Urinary bladder (tissue), 4 donors: ENCODE results near the gene QSOX2. TPM values are rescaled to one million over a fixed set of nuclear protein-coding genes. Genes with fewer than 3 reads are reported as not detected.
"Not testable (repeated sequence)": the region's sequence is repeated elsewhere in the genome, so short reads cannot be mapped to it uniquely, and the experiment has no call there.

Experiments used
- DNase-seq: peaks from one replicate; pipeline ENCODE4 v3.0.0-alpha.2; 2015; ENCODE audit errors: extremely low spot score
- H3K27ac ChIP-seq: one replicate; pipeline ENCODE4 v1.5.1; 2013; ENCODE audit warnings: low read depth, mild to moderate bottlenecking, moderate library complexity
- H3K36me3 ChIP-seq: one replicate; pipeline ENCODE4 v1.6.1; 2013; ENCODE audit warnings: mild to moderate bottlenecking, moderate library complexity; ENCODE audit not compliant: insufficient read depth
- H3K4me1 ChIP-seq: one replicate; pipeline ENCODE4 v1.6.1; 2013; ENCODE audit warnings: mild to moderate bottlenecking, moderate library complexity; ENCODE audit not compliant: insufficient read depth
- H3K4me3 ChIP-seq: one replicate; pipeline ENCODE4 v1.5.1; 2013; ENCODE audit warnings: low read depth, low read length
- WGBS: extraction: QIAGEN DNeasy Blood & Tissue Kit; methylation state at CpG from one replicate; pipeline ENCODE4 v1.1.7; 2013; 5-methylcytosine and 5-hydroxymethylcytosine counted together
- polyA plus RNA-seq: library from polyadenylated mRNA; stranded (reverse); fragments of 200-250 nt; gene quantifications from one replicate; pipeline ENCODE4 v1.2.3, GENCODE V29; 2013
- total RNA-seq: library from RNA; depleted of rRNA; stranded (reverse); fragments of >200 nt; gene quantifications from one replicate; pipeline ENCODE4 v1.2.3, GENCODE V29; 2014
- donor health status: healthy with polysubstance abuse.
- donor health status: healthy.

QSOX2 gene
- total and polyA plus RNA-seq, 2 donors: 7.6 to 7.8 TPM

GRCh38 chr9:136276716-136277115 lies 31.1 kb upstream of the QSOX2 start:
- Histone ChIP-seq H3K27ac (no peak overlapping the region), H3K4me1 (no peaks in the 10 kb centered on the region), H3K36me3 (no peaks in the 10 kb centered on the region), H3K4me3 (no peak overlapping the region)
- WGBS: 81% methylated on average over 11 of the region's 11 CpGs
- no peak for DNase-seq

- Histone ChIP-seq H3K36me3 (no peaks in the 10 kb centered on the region), H3K4me3 (no peak overlapping the region), H3K4me1 (no peaks in the 10 kb centered on the region), H3K27ac (no peak overlapping the region)
- DNase-seq: no peak
- 57% methylated on average over 21 of the region's 21 CpGs for WGBS
Observed at GRCh38 chr9:136275655-136276429, 30.2 kb upstream of the QSOX2 start.

GRCh38 chr9:136274786-136275654 lies 29.4 kb upstream of the QSOX2 start:
- Histone ChIP-seq H3K36me3 (no peaks in the 10 kb centered on the region), H3K27ac (no peak overlapping the region), H3K4me3 (no peak overlapping the region), H3K4me1 (no peaks in the 10 kb centered on the region)
- no peak for DNase-seq
- 60% methylated on average over 28 of the region's 28 CpGs for WGBS

GRCh38 chr9:136273921-136274785 lies 28.5 kb upstream of the QSOX2 start:
- Histone ChIP-seq H3K36me3 (no peaks in the 10 kb centered on the region), H3K4me3 (no peak overlapping the region), H3K27ac (no peak overlapping the region), H3K4me1 (no peaks in the 10 kb centered on the region)
- DNase-seq: no peak
- 85% methylated on average over 28 of the region's 28 CpGs for WGBS

GRCh38 chr9:136273244-136273865 lies 27.7 kb upstream of the QSOX2 start:
- Histone ChIP-seq H3K4me1 (no peaks in the 10 kb centered on the region), H3K36me3 (no peaks in the 10 kb centered on the region), H3K27ac (no peak overlapping the region), H3K4me3 (no peak overlapping the region)
- no peak for DNase-seq
- WGBS: 71% methylated on average over 14 of the region's 14 CpGs

- no peak for DNase-seq
- H3K4me1 ChIP-seq: no peaks in the 10 kb centered on the region
- WGBS: 78% methylated on average over 13 of the region's 13 CpGs
- no peak overlapping the region for H3K27ac ChIP-seq
- H3K36me3 ChIP-seq: no peaks in the 10 kb centered on the region
- no peak overlapping the region for H3K4me3 ChIP-seq
Observed at GRCh38 chr9:136270173-136270705, 24.6 kb upstream of the QSOX2 start.

- Histone ChIP-seq H3K4me1 (no peaks in the 10 kb centered on the region), H3K27ac (no peak overlapping the region), H3K36me3 (no peaks in the 10 kb centered on the region), H3K4me3 (no peak overlapping the region)
- DNase-seq: no peak
- 67% methylated on average over 6 of the region's 6 CpGs for WGBS
Observed at GRCh38 chr9:136268735-136269134, 23.1 kb upstream of the QSOX2 start.

- H3K27ac ChIP-seq: no peak overlapping the region
- no peak overlapping the region for H3K4me3 ChIP-seq
- H3K4me1 ChIP-seq: no peaks in the 10 kb centered on the region
- 41% methylated on average over 6 of the region's 6 CpGs for WGBS
- no peaks in the 10 kb centered on the region for H3K36me3 ChIP-seq
- DNase-seq: no peak
Observed at GRCh38 chr9:136268318-136268717, 22.7 kb upstream of the QSOX2 start.

GRCh38 chr9:136267261-136268111 lies 21.9 kb upstream of the QSOX2 start:
- 12% methylated on average over 60 of the region's 60 CpGs for WGBS
- Histone ChIP-seq H3K27ac (no peak overlapping the region), H3K4me3 (peak overlapping the region; percentile 26), H3K4me1 (no peaks in the 10 kb centered on the region), H3K36me3 (no peaks in the 10 kb centered on the region)
- no peak for DNase-seq

GRCh38 chr9:136266641-136267040 lies 21.0 kb upstream of the QSOX2 start:
- not testable (repeated sequence) for H3K36me3 ChIP-seq, H3K27ac ChIP-seq, H3K4me3 ChIP-seq, DNase-seq, H3K4me1 ChIP-seq
- WGBS: 89% methylated on average over 18 of the region's 18 CpGs

- DNase-seq: no peak
- H3K4me3 ChIP-seq: no peak overlapping the region
- no peaks in the 10 kb centered on the region for H3K4me1 ChIP-seq
- H3K36me3 ChIP-seq: no peaks in the 10 kb centered on the region
- 89% methylated on average over 17 of the region's 17 CpGs for WGBS
- H3K27ac ChIP-seq: no peak overlapping the region
Observed at GRCh38 chr9:136265561-136266355, 20.1 kb upstream of the QSOX2 start.
